Measurements from ENCODE around the gene TSHZ1.

Gene TSHZ1

DNA sequence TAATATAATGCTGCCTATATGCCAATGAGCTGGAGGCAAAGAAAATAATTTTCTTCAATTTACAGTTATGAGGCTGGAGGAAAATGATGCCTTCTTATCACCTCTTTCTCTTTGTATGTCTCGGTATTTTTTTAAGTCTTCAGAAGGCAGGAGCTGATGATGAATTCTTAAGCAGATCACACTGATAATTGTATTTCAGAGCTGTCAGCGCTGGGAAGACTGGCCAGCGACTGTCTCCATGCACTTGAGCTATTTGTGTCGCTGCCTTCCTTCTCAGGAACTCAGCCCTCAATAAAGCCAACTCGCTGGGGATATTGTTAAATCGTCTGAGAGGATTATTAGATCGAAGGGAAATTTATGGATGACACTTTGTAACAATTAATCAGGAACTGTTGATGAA lies 42.0 kb upstream of the TSHZ1 start:
- no peak for TF ChIP-seq SIN3A (IDR thresholded peaks at IDR 0.05; ENCODE audit: borderline replicate concordance, insufficient read depth, low read length)
- TF ChIP-seq FOXP2 (optimal IDR thresholded peaks at IDR 0.05; ENCODE audit: borderline replicate concordance, extremely low read depth, extremely low read length, insufficient read depth) = no peak

DNA sequence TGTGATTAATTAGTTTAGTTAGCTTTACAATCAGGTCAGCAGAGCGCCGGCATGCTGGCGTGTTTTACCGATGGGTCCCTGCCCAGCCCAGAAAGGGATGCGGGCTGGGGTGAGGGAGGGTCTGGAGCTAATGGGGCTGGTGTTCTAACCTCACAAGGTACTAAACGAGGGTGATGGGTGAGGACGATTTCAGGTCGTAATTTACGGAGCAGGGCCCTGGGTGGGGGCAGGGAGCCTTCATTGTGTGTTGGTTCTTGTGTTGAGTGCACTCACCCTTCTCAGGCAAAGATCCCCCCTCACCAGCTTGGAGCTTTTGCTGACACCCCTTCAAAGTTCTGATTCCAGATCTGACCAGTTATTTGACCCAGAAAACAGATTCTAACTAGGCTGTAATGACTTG lies 41.2 kb upstream of the TSHZ1 start:
- TF ChIP-seq TAF1 (IDR thresholded peaks at IDR 0.05; ENCODE audit: borderline replicate concordance, insufficient read depth, low read length) (no peak), POLR2AphosphoS5 (IDR thresholded peaks at IDR 0.05; ENCODE audit: low read depth, low read length) (no peak), SIN3A (IDR thresholded peaks at IDR 0.05; ENCODE audit: borderline replicate concordance, insufficient read depth, low read length) (no peak), FOXP2 (optimal IDR thresholded peaks at IDR 0.05; ENCODE audit: borderline replicate concordance, extremely low read depth, extremely low read length, insufficient read depth) (no peak)
- TF ChIP-seq, protein P1, sequence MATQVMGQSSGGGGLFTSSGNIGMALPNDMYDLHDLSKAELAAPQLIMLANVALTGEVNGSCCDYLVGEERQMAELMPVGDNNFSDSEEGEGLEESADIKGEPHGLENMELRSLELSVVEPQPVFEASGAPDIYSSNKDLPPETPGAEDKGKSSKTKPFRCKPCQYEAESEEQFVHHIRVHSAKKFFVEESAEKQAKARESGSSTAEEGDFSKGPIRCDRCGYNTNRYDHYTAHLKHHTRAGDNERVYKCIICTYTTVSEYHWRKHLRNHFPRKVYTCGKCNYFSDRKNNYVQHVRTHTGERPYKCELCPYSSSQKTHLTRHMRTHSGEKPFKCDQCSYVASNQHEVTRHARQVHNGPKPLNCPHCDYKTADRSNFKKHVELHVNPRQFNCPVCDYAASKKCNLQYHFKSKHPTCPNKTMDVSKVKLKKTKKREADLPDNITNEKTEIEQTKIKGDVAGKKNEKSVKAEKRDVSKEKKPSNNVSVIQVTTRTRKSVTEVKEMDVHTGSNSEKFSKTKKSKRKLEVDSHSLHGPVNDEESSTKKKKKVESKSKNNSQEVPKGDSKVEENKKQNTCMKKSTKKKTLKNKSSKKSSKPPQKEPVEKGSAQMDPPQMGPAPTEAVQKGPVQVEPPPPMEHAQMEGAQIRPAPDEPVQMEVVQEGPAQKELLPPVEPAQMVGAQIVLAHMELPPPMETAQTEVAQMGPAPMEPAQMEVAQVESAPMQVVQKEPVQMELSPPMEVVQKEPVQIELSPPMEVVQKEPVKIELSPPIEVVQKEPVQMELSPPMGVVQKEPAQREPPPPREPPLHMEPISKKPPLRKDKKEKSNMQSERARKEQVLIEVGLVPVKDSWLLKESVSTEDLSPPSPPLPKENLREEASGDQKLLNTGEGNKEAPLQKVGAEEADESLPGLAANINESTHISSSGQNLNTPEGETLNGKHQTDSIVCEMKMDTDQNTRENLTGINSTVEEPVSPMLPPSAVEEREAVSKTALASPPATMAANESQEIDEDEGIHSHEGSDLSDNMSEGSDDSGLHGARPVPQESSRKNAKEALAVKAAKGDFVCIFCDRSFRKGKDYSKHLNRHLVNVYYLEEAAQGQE (IDR thresholded peaks at IDR 0.05; ENCODE audit: insufficient read depth in 1 of 2, low read depth in 2 of 2, low read length in 2 of 2) = no peak

DNA sequence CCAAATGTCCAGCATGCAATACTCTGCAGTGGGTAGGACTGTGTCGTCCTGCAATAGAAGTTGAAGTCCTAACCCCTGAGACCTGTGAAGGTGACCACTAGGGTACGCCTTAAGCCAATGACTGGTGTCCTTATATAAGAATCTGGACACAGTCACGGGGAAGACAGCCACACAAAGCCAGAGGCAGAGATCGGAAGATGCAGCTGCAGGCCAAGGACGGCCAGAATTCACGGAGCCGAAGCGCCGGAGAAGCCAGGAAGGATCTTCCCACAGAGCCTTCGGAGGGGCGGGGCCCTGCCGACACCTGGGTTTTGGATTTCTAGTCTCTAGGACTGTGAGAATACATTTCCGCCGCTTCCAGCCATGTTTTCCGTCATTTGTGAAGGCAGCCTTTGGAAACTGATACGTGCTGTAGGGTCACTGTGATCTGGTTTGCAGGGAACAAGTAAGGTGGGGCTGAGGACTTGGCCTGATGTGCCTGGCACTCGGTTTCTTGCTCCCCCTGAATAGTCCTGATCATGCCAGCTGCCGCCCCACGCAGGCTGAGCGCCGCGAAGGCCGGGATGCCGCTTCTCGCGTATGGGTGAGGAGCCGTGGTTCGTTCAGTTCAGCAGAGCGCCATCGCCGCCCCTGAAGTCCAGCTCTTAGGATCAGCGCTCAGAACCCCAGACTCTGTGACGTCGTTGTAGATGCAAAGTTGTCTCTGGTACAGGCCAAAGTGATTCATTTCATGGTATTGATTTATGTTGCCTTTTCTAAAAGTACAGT lies 40.4 kb upstream of the TSHZ1 start:
- TF ChIP-seq, protein P1 (IDR thresholded peaks at IDR 0.05; ENCODE audit: insufficient read depth in 1 of 2, low read depth in 2 of 2, low read length in 2 of 2) = no peak
- no peak for TF ChIP-seq FOXP2 (optimal IDR thresholded peaks at IDR 0.05; ENCODE audit: borderline replicate concordance, extremely low read depth, extremely low read length, insufficient read depth)
- no peak for TF ChIP-seq TAF1 (IDR thresholded peaks at IDR 0.05; ENCODE audit: borderline replicate concordance, insufficient read depth, low read length)
- no peak for TF ChIP-seq POLR2AphosphoS5 (IDR thresholded peaks at IDR 0.05; ENCODE audit: low read depth, low read length)
- TF ChIP-seq SIN3A (IDR thresholded peaks at IDR 0.05; ENCODE audit: borderline replicate concordance, insufficient read depth, low read length) = no peak

DNA sequence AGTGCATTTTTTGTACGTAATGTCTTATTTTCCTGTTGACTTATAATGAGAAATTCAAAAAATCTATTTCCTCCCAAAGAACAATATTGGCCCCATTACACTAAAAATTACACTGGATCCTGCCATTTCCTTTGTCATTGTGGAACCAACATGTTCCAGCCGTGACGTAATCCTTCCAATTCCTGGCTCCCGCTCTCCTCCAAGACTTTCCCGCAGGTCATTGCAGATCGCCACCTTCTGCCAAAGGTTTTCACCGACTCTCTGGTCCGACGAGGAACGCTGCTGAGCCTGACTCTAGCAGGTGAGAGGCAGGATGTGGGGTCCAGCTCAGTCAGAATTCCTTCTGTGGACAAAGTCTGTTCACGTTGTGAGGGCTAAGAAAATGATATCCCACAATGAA lies 39.7 kb upstream of the TSHZ1 start:
- TF ChIP-seq, protein P1 (IDR thresholded peaks at IDR 0.05; ENCODE audit: insufficient read depth in 1 of 2, low read depth in 2 of 2, low read length in 2 of 2) = no peak
- TF ChIP-seq TAF1 (IDR thresholded peaks at IDR 0.05; ENCODE audit: borderline replicate concordance, insufficient read depth, low read length) = no peak
- TF ChIP-seq POLR2AphosphoS5 (IDR thresholded peaks at IDR 0.05; ENCODE audit: low read depth, low read length) = no peak
- no peak for TF ChIP-seq FOXP2 (optimal IDR thresholded peaks at IDR 0.05; ENCODE audit: borderline replicate concordance, extremely low read depth, extremely low read length, insufficient read depth)
- no peak for TF ChIP-seq SIN3A (IDR thresholded peaks at IDR 0.05; ENCODE audit: borderline replicate concordance, insufficient read depth, low read length)

DNA sequence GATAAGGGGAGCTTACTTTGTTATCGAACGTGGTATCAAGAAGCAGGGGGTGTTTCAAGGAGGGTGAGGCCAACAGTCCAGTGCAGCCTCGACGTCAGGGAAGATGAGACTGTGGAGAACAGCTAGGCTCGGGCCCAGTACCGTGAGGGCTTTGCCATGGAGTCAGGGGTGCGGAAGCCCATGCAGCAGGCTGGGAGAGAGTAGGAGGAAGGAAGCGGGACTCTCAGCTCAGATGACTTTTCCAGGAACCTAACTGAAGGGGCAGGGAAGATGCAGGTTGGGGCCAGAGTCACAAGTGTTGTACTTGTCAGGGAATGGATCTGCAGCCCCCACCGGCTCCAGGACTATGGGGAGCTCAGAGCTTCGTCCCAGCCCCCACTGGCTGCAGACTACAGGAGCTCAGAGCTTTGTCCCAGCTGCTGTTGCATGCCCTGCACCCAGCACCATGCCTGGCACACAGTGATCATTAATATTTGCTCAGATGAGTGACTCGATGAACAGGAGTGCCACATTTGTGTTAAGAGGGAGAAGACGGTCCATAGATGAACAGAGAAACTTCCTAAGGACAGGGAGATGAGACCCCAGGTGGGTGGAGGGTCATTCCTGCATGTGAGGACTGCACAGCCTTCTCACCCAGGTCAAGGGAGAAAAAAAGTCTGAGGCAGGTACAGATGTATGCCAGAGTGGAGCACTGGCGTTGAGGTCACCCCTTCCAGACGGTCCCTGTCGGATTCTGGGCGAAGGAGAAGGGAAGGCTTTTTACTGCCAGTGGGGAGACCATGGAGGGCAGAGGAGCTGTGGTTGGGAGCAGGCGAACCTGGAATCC lies 38.1 kb upstream of the TSHZ1 start:
- no peak for TF ChIP-seq FOXP2 (optimal IDR thresholded peaks at IDR 0.05; ENCODE audit: borderline replicate concordance, extremely low read depth, extremely low read length, insufficient read depth)
- no peak for TF ChIP-seq POLR2AphosphoS5 (IDR thresholded peaks at IDR 0.05; ENCODE audit: low read depth, low read length)
- TF ChIP-seq TAF1 (IDR thresholded peaks at IDR 0.05; ENCODE audit: borderline replicate concordance, insufficient read depth, low read length) = no peak
- TF ChIP-seq SIN3A (IDR thresholded peaks at IDR 0.05; ENCODE audit: borderline replicate concordance, insufficient read depth, low read length) = no peak
- TF ChIP-seq, protein P1 (IDR thresholded peaks at IDR 0.05; ENCODE audit: insufficient read depth in 1 of 2, low read depth in 2 of 2, low read length in 2 of 2) = no peak
